Measurements from ENCODE around the gene C15orf40. TPM values are rescaled to one million over a fixed set of nuclear protein-coding genes. Genes with fewer than 3 reads are reported as not detected.
A peak's percentile ranks its signal among the peaks of the same experiment; 100 is the strongest.

Gene C15orf40
- total and polyA plus RNA-seq, 9 of the 15 experiments (the other 6 are each of a cell fraction or from before 2014, with no cell fraction given): 15.9 to 52.0 (median 27.0) TPM

DNA sequence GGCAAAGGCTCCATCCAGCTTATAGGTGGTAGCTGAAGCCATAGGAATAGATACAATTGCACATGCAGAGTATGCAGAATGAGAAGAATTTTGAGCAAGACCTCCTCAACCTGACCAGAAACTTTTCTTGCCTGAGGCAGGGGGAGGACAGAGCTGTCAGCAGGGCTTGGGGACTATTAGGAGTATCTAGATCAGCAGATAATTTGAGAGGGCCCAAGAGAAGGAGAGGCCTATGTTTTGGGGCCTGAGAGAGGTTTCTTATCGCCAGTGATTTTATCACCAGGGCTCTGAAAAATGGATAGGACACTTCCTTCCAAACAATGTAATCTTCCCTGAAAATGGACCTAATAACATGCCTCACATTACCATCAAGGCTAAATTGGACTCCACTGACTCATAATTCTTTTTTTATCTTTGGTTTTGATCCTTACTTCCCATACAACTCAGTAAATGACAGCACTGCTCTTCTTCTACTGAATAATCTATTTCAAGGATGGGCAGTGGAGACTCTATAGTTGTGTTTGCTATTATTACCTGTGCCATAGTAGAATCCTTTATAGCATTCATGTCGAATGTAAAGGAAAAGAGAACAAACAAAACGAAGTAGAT, 41.3 kb downstream of the C15orf40 start:
- Histone ChIP-seq H3K79me2 (ENCODE audit: control insufficient read depth, insufficient read depth, low read length) (no peaks in the 10 kb centered on the region), H3K27me3 (ENCODE audit: control insufficient read depth in 2 of 2, insufficient read depth in 2 of 2, low read length in 2 of 2) (peaks cover 4 to 12% of the 10 kb centered on the region in 2 experiments; a peak in 4 of 5 replicates), H4K20me1 (replicated peaks; ENCODE audit: control insufficient read depth, insufficient read depth, low read length) (no peaks in the 10 kb centered on the region), H2AFZ (ENCODE audit: low read depth, low read length) (no peak overlapping the region), H3K4me3 (no peak overlapping the region), H3K9ac (ENCODE audit: insufficient read depth in 1 of 2, low read depth in 2 of 2, low read length in 2 of 2) (no peak overlapping the region), H3K27ac (ENCODE audit: extremely low read depth, low read depth, low read length) (no peak overlapping the region), H3K4me2 (ENCODE audit: insufficient read depth, low read length) (no peak overlapping the region), H3K4me1 (replicated peaks in 1 of 2; ENCODE audit: control insufficient read depth in 2 of 2, insufficient read depth in 2 of 2, low read length in 2 of 2) (no peaks in the 10 kb centered on the region), H3K9me1 (ENCODE audit: control insufficient read depth, insufficient read depth, low read length) (no peaks in the 10 kb centered on the region), H3K36me3 (ENCODE audit: control insufficient read depth, insufficient read depth, low read length) (no peaks in the 10 kb centered on the region), H3K9me3 (replicated peaks; ENCODE audit: control insufficient read depth, insufficient read depth, low read depth, low read length) (no peaks in the 10 kb centered on the region)
- TF ChIP-seq MBD2 (IDR thresholded peaks at IDR 0.05; ENCODE audit: borderline replicate concordance, low read depth) (no peak), SMAD2 (IDR thresholded peaks at IDR 0.05; ENCODE audit: low read depth, low read length) (no peak), SMARCB1 (IDR thresholded peaks at IDR 0.05; ENCODE audit: insufficient read length, low read depth) (no peak), MCM5 (IDR thresholded peaks at IDR 0.05; ENCODE audit: low read depth) (no peak), SNRNP70 (optimal IDR thresholded peaks at IDR 0.05; ENCODE audit: low read depth, low read length) (no peak), RFX7 (CRISPR knock-in tag; IDR thresholded peaks at IDR 0.05) (no peak), ADNP (tag; IDR thresholded peaks at IDR 0.05) (no peak), THRAP3 (IDR thresholded peaks at IDR 0.05; ENCODE audit: borderline replicate concordance) (no peak), ZNF766 (CRISPR knock-in tag; conservative IDR thresholded peaks at IDR 0.05) (peak; percentile 98), NBN (IDR thresholded peaks at IDR 0.05; ENCODE audit: low read depth) (no peak), HEY1 (CRISPR knock-in tag; IDR thresholded peaks at IDR 0.05; ENCODE audit: borderline replicate concordance) (no peak), ZNF551 (CRISPR knock-in tag; IDR thresholded peaks at IDR 0.05) (no peak), BMI1 (IDR thresholded peaks at IDR 0.05; ENCODE audit: low read length) (no peak)
- TF ChIP-seq, protein P1, sequence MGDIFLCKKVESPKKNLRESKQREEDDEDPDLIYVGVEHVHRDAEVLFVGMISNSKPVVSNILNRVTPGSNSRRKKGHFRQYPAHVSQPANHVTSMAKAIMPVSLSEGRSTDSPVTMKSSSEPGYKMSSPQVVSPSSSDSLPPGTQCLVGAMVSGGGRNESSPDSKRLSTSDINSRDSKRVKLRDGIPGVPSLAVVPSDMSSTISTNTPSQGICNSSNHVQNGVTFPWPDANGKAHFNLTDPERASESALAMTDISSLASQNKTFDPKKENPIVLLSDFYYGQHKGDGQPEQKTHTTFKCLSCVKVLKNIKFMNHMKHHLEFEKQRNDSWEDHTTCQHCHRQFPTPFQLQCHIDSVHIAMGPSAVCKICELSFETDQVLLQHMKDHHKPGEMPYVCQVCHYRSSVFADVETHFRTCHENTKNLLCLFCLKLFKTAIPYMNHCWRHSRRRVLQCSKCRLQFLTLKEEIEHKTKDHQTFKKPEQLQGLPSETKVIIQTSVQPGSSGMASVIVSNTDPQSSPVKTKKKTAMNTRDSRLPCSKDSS (IDR thresholded peaks at IDR 0.05; ENCODE audit: low read depth, partially characterized antibody): no peak
- TF ChIP-seq, protein P2, sequence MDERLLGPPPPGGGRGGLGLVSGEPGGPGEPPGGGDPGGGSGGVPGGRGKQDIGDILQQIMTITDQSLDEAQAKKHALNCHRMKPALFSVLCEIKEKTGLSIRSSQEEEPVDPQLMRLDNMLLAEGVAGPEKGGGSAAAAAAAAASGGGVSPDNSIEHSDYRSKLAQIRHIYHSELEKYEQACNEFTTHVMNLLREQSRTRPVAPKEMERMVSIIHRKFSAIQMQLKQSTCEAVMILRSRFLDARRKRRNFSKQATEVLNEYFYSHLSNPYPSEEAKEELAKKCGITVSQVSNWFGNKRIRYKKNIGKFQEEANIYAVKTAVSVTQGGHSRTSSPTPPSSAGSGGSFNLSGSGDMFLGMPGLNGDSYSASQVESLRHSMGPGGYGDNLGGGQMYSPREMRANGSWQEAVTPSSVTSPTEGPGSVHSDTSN (CRISPR knock-in tag; IDR thresholded peaks at IDR 0.05; ENCODE audit: low read depth): no peak
- TF ChIP-seq, protein P2 (tag; conservative IDR thresholded peaks at IDR 0.05; ENCODE audit: low read depth): 0 out of 2 replicates have a peak, but pooled peaks have one; percentile 12
- ChIA-PET POLR2A (interaction anchor here (1.2 to 1.6 kb wide), 2 partner anchors 9 to 13 kb away, joined by 5 read pairs; no protein-coding TSS in a partner anchor), CTCF (ENCODE audit: low intra/inter-chr PET ratio) (no interaction called here)
- no TSS peak for BruUV-seq (replicated peaks)
- DNase-seq (ENCODE audit: extremely low read depth in 1 of 4, low spot score in 3 of 4) (no peak), ATAC-seq (no peak), FAIRE-seq (no peak)
- in situ Hi-C loops (cut with MboI) (no loop called here), intact Hi-C loops (cut with micrococcal nuclease) (no loop called here)
- 0% methylated on average over 3 of the region's 3 CpGs for WGBS (ENCODE audit: insufficient coverage, low coverage, missing lambda C conversion rate)

Measured in K562 (cell line).